ENCODE data around the gene SPHK2. TPM values are rescaled to one million over a fixed set of nuclear protein-coding genes. Genes with fewer than 3 reads are reported as not detected.

The SPHK2 gene
- total and polyA plus RNA-seq, 3 donors from 2014 or later, result 31.2 to 47.6 (median 43.1) TPM

GRCh38 chr19:48644355-48644754 is 25.0 kb downstream of the SPHK2 start:
- DNase-seq, result no peak
- Histone ChIP-seq H3K27me3 (no peaks in the 10 kb centered on the region), H3K27ac (peak overlapping the region in 1 of 2 donors; percentile 92), H3K36me3 (ENCODE audit: low read depth, missing control alignments) (no peaks in the 10 kb centered on the region), H3K4me1 (peaks cover 17% of the 10 kb centered on the region), H3K4me3 (peak overlapping the region in 1 of 2 donors; percentile 66), H3K9me3 (no peaks in the 10 kb centered on the region)
- WGBS, 2 donors, result 48 to 56% methylated on average over 4 of the region's 4 CpGs
- no peak for TF ChIP-seq POLR2A (IDR thresholded peaks at IDR 0.05)
- intact Hi-C loops (cut with DNase I; ENCODE audit: low total_unique reads), result loop anchor here (10.0 kb wide), 1 partner anchor 200 kb away; no protein-coding TSS in a partner anchor

- no peaks in the 10 kb centered on the region for H3K36me3 ChIP-seq (ENCODE audit: low read depth, missing control alignments)
- no peaks in the 10 kb centered on the region for H3K27me3 ChIP-seq
- no peaks in the 10 kb centered on the region for H3K9me3 ChIP-seq
- H3K27ac ChIP-seq, result peak overlapping the region; percentile 92 to 96
- DNase-seq, result peak; percentile 92
- TF ChIP-seq POLR2A (IDR thresholded peaks at IDR 0.05) (no peak), CTCF (IDR thresholded peaks at IDR 0.05) (peak in 1 of 3 experiments; percentile 7)
- 1 to 2% methylated on average over 16 to 25 of the region's 25 CpGs for WGBS, 2 donors
- intact Hi-C loops (cut with DNase I; ENCODE audit: low total_unique reads), result loop anchor here (10.0 kb wide), 1 partner anchor 200 kb away; no protein-coding TSS in a partner anchor
- H3K4me1 ChIP-seq, result peaks cover 17% of the 10 kb centered on the region
- peak overlapping the region; percentile 49 to 66 for H3K4me3 ChIP-seq
Observed at GRCh38 chr19:48644839-48645619, 25.7 kb downstream of the SPHK2 start.

- H3K4me1 ChIP-seq, result peaks cover 17% of the 10 kb centered on the region
- intact Hi-C loops (cut with DNase I; ENCODE audit: low total_unique reads), result loop anchor here (10.0 kb wide), 1 partner anchor 199 kb away; no protein-coding TSS in a partner anchor
- no peaks in the 10 kb centered on the region for H3K27me3 ChIP-seq
- TF ChIP-seq POLR2A (IDR thresholded peaks at IDR 0.05) (no peak), CTCF (IDR thresholded peaks at IDR 0.05) (no peak)
- WGBS, 2 donors, result 0 to 2% methylated on average over 6 of the region's 6 CpGs
- H3K9me3 ChIP-seq, result no peaks in the 10 kb centered on the region
- peak overlapping the region; percentile 92 to 96 for H3K27ac ChIP-seq
- no peak for DNase-seq
- H3K36me3 ChIP-seq (ENCODE audit: low read depth, missing control alignments), result no peaks in the 10 kb centered on the region
- H3K4me3 ChIP-seq, result peak overlapping the region; percentile 49 to 66
Observed at GRCh38 chr19:48645620-48646000, 26.3 kb downstream of the SPHK2 start.

GRCh38 chr19:48646001-48646721 is 26.9 kb downstream of the SPHK2 start, which contains the start of gene CA11:
TSS of gene CA11 (minus strand) at chr19:48646187. CDS start at chr19:48645632, 555 bp downstream.
- Histone ChIP-seq H3K4me3 (peak within 1 kb of the TSS; percentile 49 to 66), H3K27ac (peak within 1 kb of the TSS; percentile 92 to 96), H3K27me3 (no peaks in the 10 kb centered on the region), H3K4me1 (peaks cover 17% of the 10 kb centered on the region), H3K36me3 (ENCODE audit: low read depth, missing control alignments) (no peaks in the 10 kb centered on the region), H3K9me3 (no peaks in the 10 kb centered on the region)
- peak; percentile 90 for DNase-seq
- 0% methylated on average over 21 to 32 of the region's 33 CpGs for WGBS, 2 donors
- intact Hi-C loops (cut with DNase I; ENCODE audit: low total_unique reads), result loop anchor here (10.0 kb wide), 1 partner anchor 199 kb away; no protein-coding TSS in a partner anchor
- TF ChIP-seq POLR2A (IDR thresholded peaks at IDR 0.05) (no peak), CTCF (IDR thresholded peaks at IDR 0.05) (peak; percentile 84 to 92 (median 88))

- peak overlapping the region; percentile 92 to 96 for H3K27ac ChIP-seq
- TF ChIP-seq CTCF (IDR thresholded peaks at IDR 0.05) (no peak), POLR2A (IDR thresholded peaks at IDR 0.05) (no peak)
- no peaks in the 10 kb centered on the region for H3K36me3 ChIP-seq (ENCODE audit: low read depth, missing control alignments)
- intact Hi-C loops (cut with DNase I; ENCODE audit: low total_unique reads), result loop anchor here (10.0 kb wide), 1 partner anchor 198 kb away; no protein-coding TSS in a partner anchor
- H3K27me3 ChIP-seq, result no peaks in the 10 kb centered on the region
- peaks cover 17% of the 10 kb centered on the region for H3K4me1 ChIP-seq
- 7 to 9% methylated on average over 10 of the region's 10 CpGs for WGBS, 2 donors
- H3K4me3 ChIP-seq, result peak overlapping the region; percentile 49 to 66
- DNase-seq, result no peak
- H3K9me3 ChIP-seq, result no peaks in the 10 kb centered on the region
Observed at GRCh38 chr19:48646722-48647216, 27.5 kb downstream of the SPHK2 start.
